ENCODE data around the gene SSU72.

The SSU72 gene

GRCh38 chr1:1542766-1543705 is 31.6 kb downstream of the SSU72 start:
- no peak overlapping the region for H2BK5ac ChIP-seq (ENCODE audit: low read length)
- no peak overlapping the region for H3K4ac ChIP-seq (ENCODE audit: low read depth, low read length)
- no peak overlapping the region for H3K56ac ChIP-seq (ENCODE audit: low read length)
- no peak overlapping the region for H3K9ac ChIP-seq (ENCODE audit: low read length)
- H3K79me2 ChIP-seq (ENCODE audit: control insufficient read depth, insufficient read depth, low read length) = no peaks in the 10 kb centered on the region
- no peak overlapping the region for H2AK5ac ChIP-seq (ENCODE audit: low read length)
- H3K36me3 ChIP-seq (ENCODE audit: control insufficient read depth, insufficient read depth, low read length) = no peaks in the 10 kb centered on the region
- no peak overlapping the region for H3K4me3 ChIP-seq (ENCODE audit: low read length)
- no peak overlapping the region for H3K4me2 ChIP-seq (ENCODE audit: low read length)
- no peaks in the 10 kb centered on the region for H3K4me1 ChIP-seq (ENCODE audit: control insufficient read depth, low read depth, low read length)
- H4K8ac ChIP-seq (ENCODE audit: low read depth, low read length) = no peak overlapping the region
- H4K5ac ChIP-seq (ENCODE audit: low read length) = no peak overlapping the region
- no peak overlapping the region for H3K18ac ChIP-seq (ENCODE audit: low read length)
- H3K23ac ChIP-seq (ENCODE audit: low read length) = no peak overlapping the region
- H3K27me3 ChIP-seq (ENCODE audit: insufficient read depth, low read length, poor library complexity) = no peaks in the 10 kb centered on the region
- no peak overlapping the region for H3K27ac ChIP-seq (ENCODE audit: low read depth, low read length)
- WGBS (ENCODE audit: extremely low coverage, insufficient coverage, low lambda C conversion rate) = no CpG with 5 or more reads among the region's 45 CpGs
- H3K79me1 ChIP-seq (ENCODE audit: low read length) = no peaks in the 10 kb centered on the region
- H2BK120ac ChIP-seq (ENCODE audit: low read depth, low read length) = no peak overlapping the region
- DNase-seq = peak; percentile 36
- no peak overlapping the region for H2BK15ac ChIP-seq (replicated peaks; ENCODE audit: low read depth)

- no peaks in the 10 kb centered on the region for H3K36me3 ChIP-seq (ENCODE audit: control insufficient read depth, insufficient read depth, low read length)
- no peak overlapping the region for H3K9ac ChIP-seq (ENCODE audit: low read length)
- H3K4ac ChIP-seq (ENCODE audit: low read depth, low read length) = no peak overlapping the region
- H2AK5ac ChIP-seq (ENCODE audit: low read length) = no peak overlapping the region
- no peak overlapping the region for H2BK120ac ChIP-seq (ENCODE audit: low read depth, low read length)
- no peak overlapping the region for H3K27ac ChIP-seq (ENCODE audit: low read depth, low read length)
- H3K18ac ChIP-seq (ENCODE audit: low read length) = no peak overlapping the region
- no peak overlapping the region for H3K56ac ChIP-seq (ENCODE audit: low read length)
- no peaks in the 10 kb centered on the region for H3K79me1 ChIP-seq (ENCODE audit: low read length)
- H3K4me2 ChIP-seq (ENCODE audit: low read length) = no peak overlapping the region
- H4K5ac ChIP-seq (ENCODE audit: low read length) = no peak overlapping the region
- H3K4me1 ChIP-seq (ENCODE audit: control insufficient read depth, low read depth, low read length) = no peaks in the 10 kb centered on the region
- H3K27me3 ChIP-seq (ENCODE audit: insufficient read depth, low read length, poor library complexity) = no peaks in the 10 kb centered on the region
- no peak overlapping the region for H3K23ac ChIP-seq (ENCODE audit: low read length)
- no peak overlapping the region for H3K4me3 ChIP-seq (ENCODE audit: low read length)
- no peak overlapping the region for H2BK5ac ChIP-seq (ENCODE audit: low read length)
- no peak overlapping the region for H2BK15ac ChIP-seq (replicated peaks; ENCODE audit: low read depth)
- WGBS (ENCODE audit: extremely low coverage, insufficient coverage, low lambda C conversion rate) = no CpG with 5 or more reads among the region's 37 CpGs
- no peaks in the 10 kb centered on the region for H3K79me2 ChIP-seq (ENCODE audit: control insufficient read depth, insufficient read depth, low read length)
- no peak for DNase-seq
- H4K8ac ChIP-seq (ENCODE audit: low read depth, low read length) = no peak overlapping the region
These were observed 32.5 kb downstream of the SSU72 start for GRCh38 chr1:1541956-1542765.

GRCh38 chr1:1540818-1541628 is 33.6 kb downstream of the SSU72 start:
- no peaks in the 10 kb centered on the region for H3K79me2 ChIP-seq (ENCODE audit: control insufficient read depth, insufficient read depth, low read length)
- H3K27me3 ChIP-seq (ENCODE audit: insufficient read depth, low read length, poor library complexity) = no peaks in the 10 kb centered on the region
- H2BK5ac ChIP-seq (ENCODE audit: low read length) = no peak overlapping the region
- no peaks in the 10 kb centered on the region for H3K36me3 ChIP-seq (ENCODE audit: control insufficient read depth, insufficient read depth, low read length)
- no peak overlapping the region for H3K27ac ChIP-seq (ENCODE audit: low read depth, low read length)
- H3K4ac ChIP-seq (ENCODE audit: low read depth, low read length) = peak overlapping the region; percentile 37
- peak overlapping the region; percentile 59 for H3K4me2 ChIP-seq (ENCODE audit: low read length)
- no peaks in the 10 kb centered on the region for H3K4me1 ChIP-seq (ENCODE audit: control insufficient read depth, low read depth, low read length)
- H2AK5ac ChIP-seq (ENCODE audit: low read length) = no peak overlapping the region
- no peak overlapping the region for H2BK15ac ChIP-seq (replicated peaks; ENCODE audit: low read depth)
- H3K79me1 ChIP-seq (ENCODE audit: low read length) = no peaks in the 10 kb centered on the region
- no peak overlapping the region for H2BK120ac ChIP-seq (ENCODE audit: low read depth, low read length)
- DNase-seq = peak; percentile 15
- H3K9ac ChIP-seq (ENCODE audit: low read length) = peak overlapping the region; percentile 78
- peak overlapping the region; percentile 22 for H3K4me3 ChIP-seq (ENCODE audit: low read length)
- H3K18ac ChIP-seq (ENCODE audit: low read length) = no peak overlapping the region
- peak overlapping the region; percentile 88 for H3K56ac ChIP-seq (ENCODE audit: low read length)
- H4K5ac ChIP-seq (ENCODE audit: low read length) = no peak overlapping the region
- no CpG with 5 or more reads among the region's 53 CpGs for WGBS (ENCODE audit: extremely low coverage, insufficient coverage, low lambda C conversion rate)
- no peak overlapping the region for H3K23ac ChIP-seq (ENCODE audit: low read length)
- H4K8ac ChIP-seq (ENCODE audit: low read depth, low read length) = no peak overlapping the region

- Histone ChIP-seq H3K56ac (ENCODE audit: low read length) (peak within 1 kb of the TSS; percentile 88), H2BK15ac (replicated peaks; ENCODE audit: low read depth) (no peak within 1 kb of the TSS), H3K27ac (ENCODE audit: low read depth, low read length) (no peak within 1 kb of the TSS), H4K5ac (ENCODE audit: low read length) (no peak within 1 kb of the TSS), H3K79me1 (ENCODE audit: low read length) (no peaks in the 10 kb centered on the region), H4K8ac (ENCODE audit: low read depth, low read length) (no peak within 1 kb of the TSS), H3K4me2 (ENCODE audit: low read length) (peak within 1 kb of the TSS; percentile 94), H3K4ac (ENCODE audit: low read depth, low read length) (peak within 1 kb of the TSS; percentile 50), H2BK5ac (ENCODE audit: low read length) (no peak within 1 kb of the TSS), H2AK5ac (ENCODE audit: low read length) (no peak within 1 kb of the TSS), H3K36me3 (ENCODE audit: control insufficient read depth, insufficient read depth, low read length) (no peaks in the 10 kb centered on the region), H3K27me3 (ENCODE audit: insufficient read depth, low read length, poor library complexity) (no peaks in the 10 kb centered on the region), H3K23ac (ENCODE audit: low read length) (no peak within 1 kb of the TSS), H2BK120ac (ENCODE audit: low read depth, low read length) (no peak within 1 kb of the TSS), H3K4me3 (ENCODE audit: low read length) (peak within 1 kb of the TSS; percentile 46), H3K79me2 (ENCODE audit: control insufficient read depth, insufficient read depth, low read length) (no peaks in the 10 kb centered on the region), H3K4me1 (ENCODE audit: control insufficient read depth, low read depth, low read length) (no peaks in the 10 kb centered on the region), H3K9ac (ENCODE audit: low read length) (peak within 1 kb of the TSS; percentile 78), H3K18ac (ENCODE audit: low read length) (peak within 1 kb of the TSS; percentile 10)
- WGBS (ENCODE audit: extremely low coverage, insufficient coverage, low lambda C conversion rate) = no CpG with 5 or more reads among the region's 100 CpGs
- DNase-seq = peak; percentile 84
These were observed 34.4 kb downstream of the SSU72 start, which contains the start of gene TMEM240 for GRCh38 chr1:1540090-1540817. Gene TMEM240, minus strand, starts transcription at chr1:1540624. Its CDS starts 278 bp downstream, at chr1:1540346.
